GM21723 (cell line): ENCODE data around the gene SLC7A1.

Experiments used
- ATAC-seq: cut with Tn5 transposase; IDR thresholded peaks from one replicate; pipeline ENCODE4 v1.9.1; 2021; ENCODE audit warnings: mild to moderate bottlenecking, moderate library complexity; ENCODE audit not compliant: unreplicated experiment

Gene SLC7A1

DNA sequence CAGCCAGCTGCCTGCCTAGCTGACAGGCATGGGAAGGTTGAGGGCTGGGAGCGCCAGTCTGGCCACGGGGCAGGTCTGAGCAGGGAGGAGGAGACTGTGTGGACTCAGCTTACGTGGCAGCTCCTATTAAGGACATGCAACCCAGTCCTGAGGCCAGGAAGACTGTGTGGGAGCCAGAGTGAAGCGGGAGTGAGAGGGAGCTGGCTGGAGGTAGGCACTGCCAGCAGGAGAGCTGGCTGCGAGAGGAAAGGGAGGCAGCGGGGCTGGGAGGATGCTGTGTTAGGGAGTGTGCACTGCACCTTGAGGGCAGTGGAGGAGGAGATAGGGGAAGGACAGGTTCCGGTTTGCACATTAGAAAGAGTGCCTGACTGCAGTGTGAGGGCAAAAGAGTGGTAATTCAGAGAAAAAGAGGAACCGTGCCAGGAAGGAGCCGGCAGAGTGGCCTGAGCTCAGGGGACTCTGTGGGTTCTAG is 99.2 kb downstream of the SLC7A1 start:
- no peak for ATAC-seq

DNA sequence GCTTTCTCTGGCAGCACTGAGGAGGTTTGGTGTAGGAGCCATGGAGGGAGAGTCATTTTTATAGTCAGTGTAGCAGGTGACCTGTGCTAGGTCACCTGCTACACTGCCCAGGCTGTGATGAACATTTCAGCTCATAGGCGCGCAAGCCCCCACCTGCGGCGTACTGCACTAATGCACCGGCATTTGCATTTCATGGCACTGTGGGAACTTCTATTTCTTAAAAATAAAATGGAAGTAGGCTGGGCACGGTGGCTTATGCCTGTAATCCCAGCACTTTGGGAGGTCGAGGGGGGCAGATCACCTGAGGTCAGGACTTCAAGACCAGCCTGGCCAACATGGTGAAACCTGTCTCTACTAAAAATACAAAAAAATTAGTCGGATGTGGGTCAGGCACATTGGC is 101.0 kb downstream of the SLC7A1 start:
- no peak for ATAC-seq

GRCh38 chr13:29493796-29494195 is 101.7 kb downstream of the SLC7A1 start:
- no peak for ATAC-seq

GRCh38 chr13:29491248-29491647 is 104.2 kb downstream of the SLC7A1 start:
- ATAC-seq, result no peak

DNA sequence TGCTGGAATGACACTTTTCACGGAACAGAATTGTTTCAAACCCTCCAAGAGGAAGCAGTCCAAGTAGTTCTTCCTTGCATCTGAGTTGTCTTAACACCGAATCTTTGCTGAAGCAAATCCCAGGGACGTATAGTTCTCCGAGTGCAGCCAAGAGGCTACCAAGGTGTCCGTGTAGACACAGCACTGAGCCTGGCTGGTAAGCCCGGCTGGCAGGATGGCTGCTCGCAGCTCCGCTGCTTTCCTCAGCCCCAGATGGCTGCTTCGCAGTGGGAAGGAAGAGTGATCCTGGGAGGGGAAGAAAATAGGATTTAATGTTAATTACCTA is 105.0 kb downstream of the SLC7A1 start:
- ATAC-seq, result no peak

GRCh38 chr13:29489650-29490560 is 105.6 kb downstream of the SLC7A1 start:
- ATAC-seq, result no peak

- no peak for ATAC-seq
These were observed 107.7 kb downstream of the SLC7A1 start for GRCh38 chr13:29487466-29488454.

- no peak for ATAC-seq
These were observed 108.9 kb downstream of the SLC7A1 start for GRCh38 chr13:29486551-29486950.

GRCh38 chr13:29484796-29485195 is 110.7 kb downstream of the SLC7A1 start:
- ATAC-seq, result no peak

- ATAC-seq, result no peak
These were observed 111.3 kb downstream of the SLC7A1 start for GRCh38 chr13:29484236-29484635.

DNA sequence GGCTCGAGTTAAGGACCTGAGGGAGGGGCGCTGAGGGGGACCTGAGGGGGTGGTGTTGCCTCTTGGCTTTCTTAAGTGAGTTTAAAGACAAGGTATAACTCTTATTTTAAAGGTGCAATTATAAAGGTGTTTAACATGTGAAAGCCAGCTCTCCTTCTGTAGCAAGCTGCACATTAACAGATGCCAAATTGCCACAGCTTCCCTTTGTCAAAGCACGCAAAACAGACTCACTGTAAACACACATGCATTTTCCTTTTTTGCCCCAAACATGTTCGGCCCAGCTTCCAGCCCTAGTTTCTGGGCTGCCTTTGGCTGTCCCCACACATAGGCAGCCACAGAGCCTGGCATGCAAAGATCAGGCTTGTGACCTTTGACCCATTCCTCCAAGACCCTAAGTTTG is 111.9 kb downstream of the SLC7A1 start:
- no peak for ATAC-seq

DNA sequence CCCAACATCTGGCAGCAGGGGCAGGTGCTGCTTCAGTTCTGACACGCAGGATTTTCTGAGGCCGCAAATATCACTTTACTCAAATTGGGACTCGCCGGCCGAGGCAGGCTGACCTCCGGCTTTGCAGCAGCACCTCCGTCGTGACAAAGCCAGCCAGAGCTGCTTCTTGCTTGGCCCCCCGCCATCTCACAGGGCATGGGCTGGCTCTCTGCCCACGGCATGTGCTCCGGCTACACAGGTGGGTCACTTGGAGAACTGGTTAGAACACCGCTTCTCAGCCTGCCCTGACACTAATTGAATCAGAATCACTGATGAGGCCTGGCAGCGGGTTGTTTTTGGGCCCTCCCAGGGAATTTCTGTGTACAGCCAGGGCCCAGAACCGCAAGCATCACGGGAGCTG is 112.3 kb downstream of the SLC7A1 start:
- ATAC-seq, result no peak

GRCh38 chr13:29482504-29482903 is 113.0 kb downstream of the SLC7A1 start:
- no peak for ATAC-seq

DNA sequence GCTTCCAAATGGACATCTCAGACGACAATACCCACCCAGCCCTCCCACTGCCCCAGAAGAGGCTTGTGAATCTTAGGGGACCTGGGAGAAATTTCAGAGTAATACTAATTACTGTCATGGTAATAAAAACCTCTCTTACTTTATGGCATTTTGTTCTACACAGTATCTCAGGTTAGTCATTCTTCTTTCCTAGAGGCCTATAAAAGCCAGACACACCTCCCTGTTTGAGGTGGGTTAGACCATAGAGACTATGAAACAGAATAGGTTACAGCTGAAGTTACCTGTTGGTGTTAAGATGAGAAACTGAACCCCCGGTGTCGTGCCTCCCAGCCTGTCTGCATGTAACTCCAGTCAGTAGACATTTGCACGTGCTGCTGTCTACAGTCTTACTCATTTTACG is 113.9 kb downstream of the SLC7A1 start:
- no peak for ATAC-seq

GRCh38 chr13:29480893-29481525 is 114.5 kb downstream of the SLC7A1 start:
- no peak for ATAC-seq

DNA sequence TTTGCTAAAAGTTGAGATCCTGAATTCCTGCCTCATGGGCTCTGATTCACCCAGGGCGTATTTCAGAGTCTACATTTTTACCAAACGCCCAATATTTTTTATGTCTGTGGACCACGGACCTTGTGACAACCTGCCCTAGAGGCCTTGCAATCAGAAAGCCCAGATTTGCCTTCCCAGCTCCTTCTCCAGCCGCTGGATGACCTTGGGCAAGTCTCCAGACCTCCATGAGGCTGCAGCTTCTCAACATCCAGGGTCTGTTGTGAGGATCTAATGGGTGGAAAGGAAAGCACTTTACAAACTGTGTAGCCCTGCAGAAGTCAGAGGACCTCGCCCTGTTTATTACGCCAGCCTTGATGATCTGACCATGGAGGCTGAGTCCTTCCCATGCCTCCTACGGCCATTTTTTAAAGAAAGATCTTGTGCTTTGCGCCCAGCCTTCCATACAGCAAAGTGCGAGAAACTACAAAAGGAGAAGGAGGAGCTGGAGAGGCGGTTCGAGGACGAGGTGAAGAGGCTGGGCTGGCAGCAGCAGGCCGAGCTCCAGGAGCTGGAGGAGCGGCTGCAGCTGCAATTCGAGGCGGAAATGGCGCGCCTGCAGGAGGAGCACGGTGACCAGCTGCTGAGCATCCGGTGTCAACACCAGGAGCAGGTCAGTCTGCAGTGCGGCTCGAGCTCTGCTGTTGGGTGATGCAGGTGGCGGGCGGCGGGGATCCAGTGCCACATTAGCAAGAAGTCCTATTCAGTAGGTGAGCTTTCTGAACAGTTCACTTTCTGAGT is 115.6 kb downstream of the SLC7A1 start:
- ATAC-seq, result no peak

- no peak for ATAC-seq
These were observed 119.4 kb downstream of the SLC7A1 start for GRCh38 chr13:29476046-29476445.

GRCh38 chr13:29474991-29475390 is 120.5 kb downstream of the SLC7A1 start:
- no peak for ATAC-seq

- ATAC-seq, result no peak
These were observed 122.3 kb downstream of the SLC7A1 start for GRCh38 chr13:29473166-29473565.

DNA sequence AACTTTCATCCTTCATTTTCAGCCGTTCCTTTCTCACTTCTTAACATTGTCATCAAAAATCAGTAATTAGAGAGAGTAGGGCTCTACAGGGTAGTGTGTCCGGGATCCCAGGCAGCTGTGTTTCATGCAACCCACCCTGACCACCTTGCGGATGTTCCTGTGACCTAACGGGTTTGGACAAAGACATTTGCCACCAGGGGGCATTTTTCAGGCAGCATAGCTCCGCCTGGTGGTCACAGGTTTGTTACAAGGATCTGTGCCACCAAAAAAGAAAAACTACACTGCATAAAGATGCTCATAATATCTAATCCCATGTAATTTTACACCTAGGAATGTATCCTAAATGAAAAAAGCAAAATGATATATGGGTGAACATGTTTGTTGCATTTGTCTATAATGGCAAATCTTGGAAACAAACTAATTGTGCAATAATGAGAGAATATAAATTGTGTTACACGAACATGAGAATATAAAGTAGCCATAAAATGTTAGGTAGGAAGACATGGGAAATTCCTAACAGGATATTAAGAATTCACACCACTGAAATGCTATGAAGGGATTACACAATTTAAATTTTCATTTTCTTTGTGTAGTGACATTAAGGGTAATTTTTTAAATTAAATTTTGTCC is 123.0 kb downstream of the SLC7A1 start:
- ATAC-seq, result no peak
